Ovary (tissue), 9 donors: Measurements from ENCODE around the gene CAMTA1. TPM values are rescaled to one million over a fixed set of nuclear protein-coding genes. Genes with fewer than 3 reads are reported as not detected.
"Not testable (repeated sequence)": the region's sequence is repeated elsewhere in the genome, so short reads cannot be mapped to it uniquely, and the experiment has no call there.

ENCODE experiments used
- DNase-seq, 5 donors: peaks; one replicate each; pipeline ENCODE4 v3.0.0-alpha.2; 2019 to 2020
- H3K27ac ChIP-seq, 2 donors: fragments of 200-600 bp; one replicate each; pipeline versions ENCODE4 v1.5.1 to v1.8.0; 2019 to 2022
- H3K27me3 ChIP-seq: fragments of 200-600 bp; one replicate; pipeline ENCODE4 v1.8.0; 2022
- H3K36me3 ChIP-seq: fragments of 200-600 bp; sonication (generic); one replicate; pipeline ENCODE4 v1.5.1; 2019
- H3K4me1 ChIP-seq: one replicate; pipeline ENCODE4 v1.8.1; 2013; ENCODE audit warnings: mild to moderate bottlenecking, moderate library complexity; ENCODE audit not compliant: insufficient read depth
- H3K4me3 ChIP-seq: fragments of 200-600 bp; sonication (generic); one replicate; pipeline ENCODE4 v1.5.1; 2017
- H3K9me3 ChIP-seq, 2 donors: fragments of 200-600 bp in 1 of 2; sonication (generic) in 1 of 2; one replicate each; pipeline versions ENCODE4 v1.5.1 to v1.8.1; 2013 to 2019; ENCODE audit warnings: mild to moderate bottlenecking in 1 of 2, moderate library complexity in 1 of 2
- EP300 ChIP-seq: sonication (generic); formaldehyde crosslinking; IDR thresholded peaks from one replicate; pipeline ENCODE4 v1.6.1; 2017; ENCODE audit warnings: antibody characterized with exemption
- POLR2A ChIP-seq: fragments of 450-650 bp; IDR thresholded peaks from one replicate; pipeline ENCODE4 v1.6.1; 2017; ENCODE audit warnings: antibody characterized with exemption, mild to moderate bottlenecking, moderate library complexity
- WGBS, 3 donors: extraction: QIAGEN DNeasy Blood & Tissue Kit in 1 of 3; methylation state at CpG; one replicate each; pipeline versions ENCODE4 v1.1.5 to v1.1.7; 2013 to 2017; 5-methylcytosine and 5-hydroxymethylcytosine counted together
- intact Hi-C, 4 donors: fragments of 100-400 bp; cut with DNase I; formaldehyde crosslinking; loops; one replicate each; pipeline versions ENCODE4 v1.11.0 to v1.15.1; 2022 to 2023
- polyA plus RNA-seq, 2 donors: library from polyadenylated mRNA; stranded (reverse); fragments of 200-250 nt in 1 of 2; fragments of 350-450 nt in 1 of 2; fragmentation: Illumina TruSeq in 1 of 2; extraction: RNeasy Lipid Tissue Mini Kit (QIAGEN cat#74804) in 1 of 2; gene quantifications; one replicate each; pipeline ENCODE4 v1.2.3, GENCODE V29; 2013 to 2014
- total RNA-seq, 7 donors: library from RNA; depleted of rRNA in 2 of 7; stranded (reverse); fragments of >200 nt in 2 of 7; fragmentation: NEBNext Ultra II Directional in 3 of 7; extraction: Animal tissue kit (Norgen Biotek cat#: 25700) in 3 of 7; gene quantifications; one replicate each; pipeline versions ENCODE4 v1.1.0 to v1.2.4, GENCODE V29; 2016 to 2023
- TF ChIP-seq, protein P1 (sequence below), 3 donors: fragments of 450-650 bp in 2 of 3; fragments of 200-600 bp in 1 of 3; IDR thresholded peaks; one replicate each; pipeline versions ENCODE4 v1.5.1 to v1.8.0; 2016 to 2022; ENCODE audit warnings: antibody characterized with exemption in 3 of 3, mild to moderate bottlenecking in 1 of 3
- donor health status: DM: no; HTN: no; CAD: no; lungs with moderate emphysema.
- donor health status: DM: no; HTN: no; CAD: no.
- donor health status: Bipolar disorder and iron deficiency.
- donor health status: DM: yes; HTN: yes; CAD: no.
- donor health status: DM: no; HTN: no; CAD: no.
- donor health status: DM: yes; HTN: yes; CAD: no.

Gene CAMTA1
- total and polyA plus RNA-seq, 9 donors = 51.1 to 150 (median 67.4) TPM

DNA sequence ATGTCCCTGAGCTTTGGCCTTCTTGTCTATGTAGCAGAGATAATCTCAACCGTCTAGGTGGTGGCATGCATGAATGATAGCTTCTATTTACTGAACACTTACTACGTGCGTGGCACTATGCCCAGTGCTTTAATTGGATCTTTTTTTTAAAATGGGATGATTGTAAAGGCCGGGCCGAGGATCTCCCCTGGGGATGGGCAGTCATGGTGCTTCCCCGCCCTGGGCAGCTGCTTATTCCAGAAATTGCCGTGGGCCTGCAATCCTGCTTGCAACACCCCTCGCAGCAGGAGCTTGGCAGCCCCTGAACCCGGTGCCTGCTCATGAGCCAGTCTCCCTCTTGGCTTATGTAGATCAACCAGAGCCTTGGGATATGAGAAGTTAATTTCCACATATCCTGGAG lies 360.7 kb downstream of the CAMTA1 start:
- Histone ChIP-seq H3K4me3 (no peak overlapping the region), H3K36me3 (no peaks in the 10 kb centered on the region), H3K4me1 (peaks cover 2% of the 10 kb centered on the region), H3K9me3 (no peaks in the 10 kb centered on the region), H3K27ac (no peak overlapping the region), H3K27me3 (no peaks in the 10 kb centered on the region)
- 68 to 75% (median 73%) methylated on average over 9 of the region's 9 CpGs for WGBS, 3 donors
- intact Hi-C loops = no loop called here
- no peak for DNase-seq
- no peak for TF ChIP-seq EP300
- TF ChIP-seq, protein P1, sequence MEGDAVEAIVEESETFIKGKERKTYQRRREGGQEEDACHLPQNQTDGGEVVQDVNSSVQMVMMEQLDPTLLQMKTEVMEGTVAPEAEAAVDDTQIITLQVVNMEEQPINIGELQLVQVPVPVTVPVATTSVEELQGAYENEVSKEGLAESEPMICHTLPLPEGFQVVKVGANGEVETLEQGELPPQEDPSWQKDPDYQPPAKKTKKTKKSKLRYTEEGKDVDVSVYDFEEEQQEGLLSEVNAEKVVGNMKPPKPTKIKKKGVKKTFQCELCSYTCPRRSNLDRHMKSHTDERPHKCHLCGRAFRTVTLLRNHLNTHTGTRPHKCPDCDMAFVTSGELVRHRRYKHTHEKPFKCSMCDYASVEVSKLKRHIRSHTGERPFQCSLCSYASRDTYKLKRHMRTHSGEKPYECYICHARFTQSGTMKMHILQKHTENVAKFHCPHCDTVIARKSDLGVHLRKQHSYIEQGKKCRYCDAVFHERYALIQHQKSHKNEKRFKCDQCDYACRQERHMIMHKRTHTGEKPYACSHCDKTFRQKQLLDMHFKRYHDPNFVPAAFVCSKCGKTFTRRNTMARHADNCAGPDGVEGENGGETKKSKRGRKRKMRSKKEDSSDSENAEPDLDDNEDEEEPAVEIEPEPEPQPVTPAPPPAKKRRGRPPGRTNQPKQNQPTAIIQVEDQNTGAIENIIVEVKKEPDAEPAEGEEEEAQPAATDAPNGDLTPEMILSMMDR (IDR thresholded peaks at IDR 0.05) = no peak
- no peak for TF ChIP-seq POLR2A

DNA sequence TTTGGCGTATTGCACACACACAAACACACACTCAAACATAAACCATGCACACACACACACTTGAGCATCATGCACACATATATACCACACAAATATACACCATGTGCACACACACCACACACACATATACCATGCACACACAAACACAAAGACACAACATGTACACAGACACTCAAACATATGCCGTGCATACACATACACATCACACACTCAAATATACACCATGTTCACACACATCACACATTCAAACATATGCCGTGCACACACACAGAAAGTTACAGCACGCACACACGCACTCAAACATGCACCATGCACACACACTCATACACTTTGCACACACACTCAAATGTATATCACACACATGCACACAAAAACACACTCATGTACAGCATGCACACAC lies 361.5 kb downstream of the CAMTA1 start:
- Histone ChIP-seq H3K4me1 (peaks cover 2% of the 10 kb centered on the region), H3K4me3 (no peak overlapping the region), H3K27ac (no peak overlapping the region), H3K9me3 (no peaks in the 10 kb centered on the region), H3K27me3 (no peaks in the 10 kb centered on the region), H3K36me3 (no peaks in the 10 kb centered on the region)
- TF ChIP-seq POLR2A (no peak), EP300 (no peak)
- 96 to 99% (median 97%) methylated on average over 5 of the region's 5 CpGs for WGBS, 3 donors
- DNase-seq = no peak
- intact Hi-C loops = no loop called here

DNA sequence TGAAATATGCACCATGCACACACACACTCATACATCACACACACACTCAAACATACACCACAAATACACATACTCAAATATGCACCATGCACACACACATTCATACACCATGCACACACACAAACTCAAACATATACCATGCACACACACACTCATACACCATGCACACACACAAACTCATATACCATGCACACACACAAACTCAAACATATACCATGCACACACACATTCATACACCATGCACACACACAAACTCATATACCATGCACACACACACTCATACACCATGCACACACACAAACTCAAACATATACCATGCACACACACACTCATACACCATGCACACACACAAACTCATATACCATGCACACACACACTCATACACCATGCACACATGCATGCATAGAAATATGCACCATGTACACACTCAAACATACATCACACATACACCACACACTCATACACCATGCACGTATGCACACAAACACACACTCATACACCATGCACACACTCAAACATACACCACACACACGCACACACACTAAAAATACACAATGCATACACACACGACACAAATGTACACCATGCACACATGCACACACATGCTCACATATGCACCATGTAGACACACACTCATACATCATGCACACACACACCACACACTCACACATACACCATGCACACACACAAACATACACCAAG lies 362.5 kb downstream of the CAMTA1 start:
- DNase-seq, intact Hi-C loops, H3K27me3 ChIP-seq, H3K4me1 ChIP-seq, H3K27ac ChIP-seq, H3K9me3 ChIP-seq, H3K36me3 ChIP-seq, H3K4me3 ChIP-seq: not testable (repeated sequence)
- WGBS, 3 donors = 95 to 98% (median 98%) methylated on average over 3 of the region's 3 CpGs

DNA sequence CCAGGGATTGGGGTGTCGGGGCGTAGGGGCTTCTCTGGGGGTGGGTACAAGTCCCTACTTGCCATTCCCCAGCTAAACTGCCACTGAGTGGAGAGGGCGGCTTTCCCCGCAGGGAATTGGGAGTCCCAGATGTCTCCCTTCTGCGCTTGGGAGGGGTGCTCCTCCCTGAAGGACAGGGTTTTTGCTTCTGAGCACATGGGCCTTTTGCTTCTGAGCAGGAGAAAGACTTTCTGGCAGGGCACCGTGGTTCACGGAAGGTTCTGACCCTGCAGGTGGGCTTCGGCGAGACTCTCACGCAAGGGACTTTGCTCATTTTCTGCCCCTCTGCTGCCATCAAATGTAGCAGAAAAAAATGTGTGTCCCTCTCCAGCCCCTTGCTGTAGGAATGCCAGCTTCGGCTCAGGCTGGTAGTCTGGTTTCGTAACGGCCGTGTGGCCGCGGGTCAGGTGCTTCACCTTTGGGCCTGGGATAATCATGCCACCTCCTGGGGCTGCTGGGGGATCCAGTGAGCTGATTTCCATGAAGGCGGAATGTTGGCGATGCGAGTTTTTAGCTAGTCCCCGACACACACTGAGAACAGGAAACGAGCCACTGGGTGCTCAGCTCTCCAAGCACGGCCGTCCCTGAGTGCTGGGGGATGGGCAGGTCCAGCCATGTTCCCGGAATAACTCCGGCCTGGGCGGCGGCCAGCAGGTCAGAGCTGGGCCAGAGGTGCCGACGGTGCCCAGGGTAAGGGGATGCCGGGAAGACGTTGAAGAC lies 364.0 kb downstream of the CAMTA1 start:
- intact Hi-C loops = no loop called here
- no peak overlapping the region for H3K27ac ChIP-seq
- peak in 3 of 5 donors; percentile 34 to 80 (median 50) for DNase-seq
- no peaks in the 10 kb centered on the region for H3K36me3 ChIP-seq
- H3K4me3 ChIP-seq = no peak overlapping the region
- TF ChIP-seq, protein P1 (IDR thresholded peaks at IDR 0.05) = no peak
- no peak for TF ChIP-seq POLR2A
- TF ChIP-seq EP300 = no peak
- no peaks in the 10 kb centered on the region for H3K9me3 ChIP-seq
- 34 to 43% (median 41%) methylated on average over 31 of the region's 31 CpGs for WGBS, 3 donors
- no peaks in the 10 kb centered on the region for H3K27me3 ChIP-seq
- peaks cover 2% of the 10 kb centered on the region for H3K4me1 ChIP-seq

DNA sequence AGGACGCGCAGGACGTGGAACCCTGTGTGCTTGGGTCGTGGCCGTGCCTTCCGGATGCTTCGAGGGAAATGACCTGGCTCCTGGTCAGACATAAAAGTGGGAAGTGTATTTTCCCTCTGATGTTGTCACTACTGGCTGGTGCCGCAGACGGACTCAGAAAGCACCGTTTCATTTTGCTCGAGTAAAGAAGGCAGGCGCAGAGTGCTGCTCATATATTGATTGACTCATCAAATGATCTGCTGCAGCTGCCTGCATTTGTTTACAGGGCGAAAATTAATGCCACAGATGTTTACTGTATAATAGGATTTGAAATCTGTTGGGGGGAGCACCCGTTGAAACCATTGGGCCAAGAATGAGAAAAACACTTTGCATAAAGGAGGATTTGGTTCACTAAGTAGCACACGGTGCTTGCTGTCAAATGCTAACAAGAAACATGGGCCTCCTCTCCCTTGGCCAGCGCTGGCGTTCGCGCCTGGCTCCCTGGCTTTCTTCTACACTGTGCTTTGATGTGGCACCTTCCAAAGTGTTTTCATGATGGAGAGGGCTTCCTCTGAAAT lies 365.5 kb downstream of the CAMTA1 start:
- H3K27me3 ChIP-seq = no peaks in the 10 kb centered on the region
- peaks cover 2% of the 10 kb centered on the region for H3K4me1 ChIP-seq
- no peak overlapping the region for H3K4me3 ChIP-seq
- no peak overlapping the region for H3K27ac ChIP-seq
- H3K9me3 ChIP-seq = no peaks in the 10 kb centered on the region
- H3K36me3 ChIP-seq = no peaks in the 10 kb centered on the region
- 84 to 88% (median 86%) methylated on average over 19 of the region's 19 CpGs for WGBS, 3 donors
- TF ChIP-seq EP300 (no peak), POLR2A (no peak)
- TF ChIP-seq, protein P1 (IDR thresholded peaks at IDR 0.05) = no peak
- intact Hi-C loops = no loop called here
- no peak for DNase-seq
